Type B pancreatic cell (in vitro differentiated cells): ENCODE results near the gene RASGEF1C. TPM values are rescaled to one million over a fixed set of nuclear protein-coding genes. Genes with fewer than 3 reads are reported as not detected.

ENCODE experiments used
- DNase-seq: peaks from one replicate; pipeline ENCODE4 v3.0.0; 2021; ENCODE audit warnings: mixed read lengths; ENCODE audit not compliant: unreplicated experiment; ENCODE audit errors: extremely low spot score
- H3K27ac Mint-ChIP-seq: 2 replicates; pipeline ENCODE4 v1.8.0; 2021; ENCODE audit warnings: mild to moderate bottlenecking, mixed read lengths
- H3K27me3 Mint-ChIP-seq: 2 replicates; pipeline ENCODE4 v1.8.0; 2021; ENCODE audit warnings: mixed read lengths
- H3K36me3 Mint-ChIP-seq: 2 replicates; pipeline ENCODE4 v1.8.0; 2021; ENCODE audit warnings: mixed read lengths
- H3K4me1 Mint-ChIP-seq: one replicate; pipeline ENCODE4 v1.8.0; 2021; ENCODE audit warnings: mixed read lengths; ENCODE audit not compliant: unreplicated experiment
- H3K4me3 Mint-ChIP-seq: 2 replicates; pipeline ENCODE4 v1.8.0; 2021; ENCODE audit warnings: mild to moderate bottlenecking, mixed read lengths
- H3K9me3 Mint-ChIP-seq: 2 replicates; pipeline ENCODE4 v1.8.0; 2021; ENCODE audit warnings: mixed read lengths
- CTCF ChIP-seq: fragments of 200-600 bp; sonication (generic); conservative IDR thresholded peaks from 2 replicates; pipeline ENCODE4 v1.5.0; 2021; ENCODE audit warnings: antibody characterized with exemption, mild to moderate bottlenecking
- total RNA-seq: library from RNA; stranded (reverse); gene quantifications from 2 replicates; pipeline ENCODE4 v1.2.1, GENCODE V29; 2021; ENCODE audit warnings: low replicate concordance

Gene RASGEF1C
- total RNA-seq, 1 donor from 2014 or later, result 0.77 TPM

- DNase-seq, result peak; percentile 43
- no peak overlapping the region for H3K27ac Mint-ChIP-seq
- H3K4me1 Mint-ChIP-seq, result no peaks in the 10 kb centered on the region
- no peak overlapping the region for H3K4me3 Mint-ChIP-seq
- no peaks in the 10 kb centered on the region for H3K36me3 Mint-ChIP-seq
- no peaks in the 10 kb centered on the region for H3K9me3 Mint-ChIP-seq
- H3K27me3 Mint-ChIP-seq, result peaks cover 3% of the 10 kb centered on the region
- TF ChIP-seq CTCF, result no peak
Measured at GRCh38 chr5:180160215-180160614, 48.8 kb downstream of the RASGEF1C start.

GRCh38 chr5:180159756-180160155 lies 49.3 kb downstream of the RASGEF1C start:
- DNase-seq, result peak; percentile 37
- no peak overlapping the region for H3K4me3 Mint-ChIP-seq
- H3K27me3 Mint-ChIP-seq, result peaks cover 3% of the 10 kb centered on the region
- no peak for TF ChIP-seq CTCF
- no peaks in the 10 kb centered on the region for H3K36me3 Mint-ChIP-seq
- H3K9me3 Mint-ChIP-seq, result no peaks in the 10 kb centered on the region
- no peak overlapping the region for H3K27ac Mint-ChIP-seq
- no peaks in the 10 kb centered on the region for H3K4me1 Mint-ChIP-seq

GRCh38 chr5:180157866-180158265 lies 51.1 kb downstream of the RASGEF1C start:
- Mint-ChIP-seq H3K27me3 (peaks cover 6% of the 10 kb centered on the region), H3K4me1 (no peaks in the 10 kb centered on the region), H3K36me3 (no peaks in the 10 kb centered on the region), H3K27ac (no peak overlapping the region), H3K4me3 (no peak overlapping the region), H3K9me3 (no peaks in the 10 kb centered on the region)
- no peak for TF ChIP-seq CTCF
- DNase-seq, result peak; percentile 24

- Mint-ChIP-seq H3K4me1 (no peaks in the 10 kb centered on the region), H3K4me3 (no peak overlapping the region), H3K27me3 (peaks cover 6% of the 10 kb centered on the region), H3K36me3 (no peaks in the 10 kb centered on the region), H3K9me3 (no peaks in the 10 kb centered on the region), H3K27ac (no peak overlapping the region)
- TF ChIP-seq CTCF, result no peak
- peak; percentile 52 for DNase-seq
Measured at GRCh38 chr5:180156141-180156540, 52.9 kb downstream of the RASGEF1C start.

GRCh38 chr5:180155365-180155926 lies 53.6 kb downstream of the RASGEF1C start:
- no peaks in the 10 kb centered on the region for H3K9me3 Mint-ChIP-seq
- peaks cover 6% of the 10 kb centered on the region for H3K27me3 Mint-ChIP-seq
- no peak overlapping the region for H3K4me3 Mint-ChIP-seq
- peak; percentile 47 for DNase-seq
- H3K36me3 Mint-ChIP-seq, result no peaks in the 10 kb centered on the region
- no peak for TF ChIP-seq CTCF
- H3K4me1 Mint-ChIP-seq, result no peaks in the 10 kb centered on the region
- no peak overlapping the region for H3K27ac Mint-ChIP-seq
